HG03520 (cell line): ENCODE measurements around the gene DPYSL5.
"Not testable (repeated sequence)": the region's sequence is repeated elsewhere in the genome, so short reads cannot be mapped to it uniquely, and the experiment has no call there.

Source experiments
- ATAC-seq: cut with Tn5 transposase; IDR thresholded peaks from one replicate; pipeline ENCODE4 v1.9.1; 2021; ENCODE audit warnings: mild to moderate bottlenecking, moderate library complexity; ENCODE audit not compliant: unreplicated experiment

The DPYSL5 gene

DNA sequence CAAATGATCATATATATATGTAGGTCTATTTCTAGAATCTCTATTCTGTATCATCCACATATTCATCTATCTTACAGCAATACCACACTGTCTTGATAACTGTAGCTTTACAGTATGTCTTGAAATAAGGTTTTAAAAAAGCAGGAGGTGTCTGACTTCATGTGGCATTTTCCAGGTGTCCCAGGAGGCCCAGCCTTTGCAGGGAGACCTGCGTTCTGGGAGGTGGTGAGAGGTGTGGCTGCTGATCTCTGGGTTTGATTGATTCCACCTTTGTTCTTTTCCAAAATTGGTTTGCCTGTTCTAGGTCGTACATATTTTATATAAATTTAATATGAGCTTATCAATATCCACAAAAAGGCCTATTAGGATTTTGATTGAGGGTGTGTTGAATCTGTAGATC lies 26.6 kb downstream of the DPYSL5 start:
- no peak for ATAC-seq

DNA sequence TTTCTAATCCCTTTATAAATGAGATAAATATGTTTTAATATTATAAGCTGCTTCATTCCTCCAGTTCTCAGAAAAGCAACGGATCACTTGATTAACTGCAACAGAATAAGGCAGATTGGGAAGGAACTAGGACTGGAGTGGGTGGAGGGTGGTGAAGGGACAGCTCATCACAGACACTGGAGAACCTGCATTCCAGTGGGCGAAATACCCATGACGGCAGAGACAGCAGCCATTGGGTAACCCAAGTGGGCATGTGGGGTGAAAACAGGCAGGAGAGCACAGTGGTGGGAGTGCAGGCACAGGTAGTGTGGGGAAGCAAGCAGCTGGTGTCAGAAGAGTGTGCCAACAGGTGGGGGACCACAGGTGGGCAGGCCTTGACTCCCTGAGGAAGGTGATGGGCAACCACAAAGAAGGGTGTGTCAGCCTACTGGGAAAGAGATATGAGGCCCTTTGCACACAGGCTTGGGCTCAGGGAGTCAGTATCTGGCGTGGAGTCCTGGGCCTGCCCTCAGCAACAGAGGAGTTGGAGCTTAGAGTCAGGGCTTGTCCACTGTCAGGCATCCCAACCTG lies 27.2 kb downstream of the DPYSL5 start:
- ATAC-seq: no peak

DNA sequence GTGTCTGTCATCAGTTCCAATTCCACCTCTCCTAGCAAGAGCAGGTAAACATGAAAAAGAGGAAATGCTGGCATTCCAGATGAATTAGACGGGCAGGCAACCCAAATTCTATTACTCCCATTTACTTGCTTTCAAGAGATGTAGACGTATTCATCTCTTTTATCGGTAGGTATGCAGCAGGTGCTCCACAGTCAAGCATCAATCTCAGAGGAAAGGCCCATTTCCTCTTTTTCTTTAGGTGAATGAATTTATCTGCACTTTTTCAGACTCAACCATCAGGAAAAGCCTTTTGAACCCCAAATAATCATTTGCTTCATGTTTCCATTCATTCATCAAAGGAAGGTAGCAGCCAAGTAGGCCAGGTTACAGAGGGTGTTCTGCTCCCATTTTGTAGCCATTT lies 27.9 kb downstream of the DPYSL5 start:
- ATAC-seq: no peak

DNA sequence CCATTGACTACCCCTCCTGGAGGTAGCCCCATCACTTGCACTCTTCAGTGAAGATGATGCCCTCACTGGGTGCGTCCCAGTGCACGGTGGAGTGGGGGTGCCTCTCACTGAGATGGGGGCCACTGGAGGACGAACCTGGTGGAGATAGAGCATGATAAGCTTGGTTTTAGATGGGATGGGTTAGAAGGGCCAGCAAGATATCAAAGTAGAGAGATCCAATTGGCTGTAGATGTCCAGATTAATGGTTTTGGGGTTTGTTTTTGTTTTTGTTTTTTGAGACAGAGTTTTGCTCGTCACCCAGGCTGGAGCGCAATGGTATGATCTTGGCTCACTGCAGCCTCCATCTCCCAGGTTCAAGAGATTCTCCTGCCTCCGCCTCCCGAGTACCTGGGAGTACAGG lies 28.3 kb downstream of the DPYSL5 start:
- ATAC-seq: no peak

DNA sequence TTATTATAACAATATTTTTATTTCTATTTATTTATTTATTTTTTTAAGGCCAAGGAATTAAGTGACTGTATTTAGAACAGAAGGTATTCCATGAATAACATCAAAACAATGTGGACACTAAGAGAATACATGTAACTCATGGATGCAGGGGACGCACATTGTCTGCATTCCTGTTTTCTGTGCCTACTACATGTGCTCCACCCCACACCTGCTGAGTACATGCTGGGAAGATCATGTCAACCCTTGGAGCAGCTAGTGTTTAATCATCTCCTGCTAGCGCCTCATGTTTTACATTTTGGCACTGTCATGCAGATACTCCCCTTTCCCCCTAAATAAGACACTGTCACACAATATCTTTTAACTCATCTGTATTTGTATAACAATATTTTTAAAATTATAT lies 29.3 kb downstream of the DPYSL5 start:
- ATAC-seq: no peak

DNA sequence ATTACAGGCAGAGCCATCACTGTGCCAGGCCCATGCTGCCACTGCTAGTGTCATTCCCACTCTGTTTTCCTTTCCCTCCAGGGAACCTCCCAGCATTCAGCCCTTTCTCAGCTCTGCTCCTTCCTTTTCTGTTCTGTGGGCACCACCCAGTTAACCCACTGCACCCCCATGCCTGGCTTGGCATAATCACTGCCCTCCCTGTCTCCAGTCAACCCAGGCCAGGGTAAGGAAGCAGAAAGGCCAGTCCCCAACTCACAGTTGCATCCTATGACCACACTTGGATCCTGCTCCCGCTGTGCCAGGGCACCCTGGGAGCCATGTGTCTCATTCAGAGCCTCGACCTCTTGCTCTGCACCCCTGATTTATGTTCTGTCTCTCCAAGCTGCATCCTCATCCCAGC lies 32.2 kb downstream of the DPYSL5 start:
- no peak for ATAC-seq

DNA sequence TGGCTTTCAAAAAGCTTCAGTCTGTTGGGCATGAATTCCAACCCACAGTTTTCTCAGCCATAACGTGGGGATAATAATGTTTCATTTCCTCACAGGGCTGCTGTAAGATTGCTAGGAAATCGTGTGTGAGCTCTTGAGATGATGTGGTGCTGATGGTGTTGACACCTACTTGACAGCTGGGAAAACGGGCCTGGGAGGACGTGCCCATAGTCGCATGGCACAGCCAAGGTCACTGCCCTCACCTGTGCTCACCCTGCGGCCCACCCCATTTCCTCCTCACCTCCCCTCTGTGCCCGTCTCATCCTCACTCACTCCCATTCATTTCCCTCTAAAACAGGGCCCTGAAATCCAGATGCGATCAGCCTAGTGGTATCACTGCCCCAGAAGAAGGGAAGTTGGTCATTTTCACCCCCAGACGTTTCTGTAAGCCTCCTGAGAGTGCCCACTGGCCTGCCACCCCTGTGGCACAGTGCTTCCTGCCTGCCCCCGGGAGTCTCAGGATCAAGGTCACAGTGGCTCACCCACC lies 33.0 kb downstream of the DPYSL5 start:
- ATAC-seq: no peak

DNA sequence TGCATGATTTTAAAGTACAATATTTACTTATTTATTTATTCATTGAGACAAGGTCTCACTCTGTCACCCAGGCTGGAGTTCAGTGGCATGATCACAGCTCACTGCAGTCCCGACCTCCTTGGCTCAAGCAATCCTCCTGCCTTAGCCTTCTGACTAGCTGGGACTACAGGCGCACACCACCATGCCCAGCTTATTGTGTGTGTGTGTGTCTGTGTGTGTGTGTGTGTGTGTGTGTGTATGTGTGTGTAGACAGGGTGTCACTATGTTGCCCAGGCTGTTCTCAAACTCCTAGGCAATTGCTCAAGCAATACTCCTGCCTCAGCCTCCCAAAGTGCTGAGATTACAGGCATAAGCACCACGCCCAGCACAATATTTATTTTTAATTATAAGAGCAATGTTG lies 34.3 kb downstream of the DPYSL5 start:
- not testable (repeated sequence) for ATAC-seq

DNA sequence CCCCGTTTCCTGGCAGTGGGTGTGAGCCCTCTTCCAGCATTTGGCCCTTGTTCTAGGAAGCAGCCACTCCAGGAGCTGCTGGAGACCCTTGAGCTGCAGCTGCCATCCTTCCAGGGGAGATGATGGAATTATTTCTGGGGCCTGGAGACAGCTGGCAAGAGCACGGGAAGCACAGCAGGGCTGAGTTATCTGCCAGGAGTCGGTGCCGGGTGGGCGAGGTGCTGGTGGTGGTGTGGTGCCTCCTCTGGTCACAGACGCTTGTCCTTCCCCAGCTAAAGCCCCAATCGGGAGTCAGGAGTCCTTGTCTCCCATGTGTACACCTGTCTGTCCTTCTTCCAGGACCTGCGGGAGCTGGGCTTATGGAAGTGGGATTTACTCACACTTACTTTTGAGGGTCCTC lies 36.0 kb downstream of the DPYSL5 start:
- ATAC-seq: no peak

DNA sequence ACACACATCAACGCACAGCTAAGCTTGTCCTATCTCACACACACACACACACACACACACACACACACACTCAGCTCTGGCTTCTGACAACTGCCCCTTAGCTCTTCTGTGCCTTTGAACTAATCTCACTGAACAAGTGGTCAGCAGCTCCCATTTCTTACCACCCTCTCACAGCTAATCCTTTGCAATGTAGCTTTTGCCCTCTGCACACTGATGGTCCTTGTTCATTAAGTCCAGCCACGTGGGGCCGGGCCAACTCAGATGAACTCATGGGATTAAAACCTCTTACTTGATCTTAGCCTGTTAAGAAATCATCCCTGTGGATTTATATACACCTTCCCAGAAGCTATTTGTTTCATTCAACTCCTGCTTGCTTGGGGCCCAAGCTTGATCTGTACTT lies 36.6 kb downstream of the DPYSL5 start:
- ATAC-seq: no peak

DNA sequence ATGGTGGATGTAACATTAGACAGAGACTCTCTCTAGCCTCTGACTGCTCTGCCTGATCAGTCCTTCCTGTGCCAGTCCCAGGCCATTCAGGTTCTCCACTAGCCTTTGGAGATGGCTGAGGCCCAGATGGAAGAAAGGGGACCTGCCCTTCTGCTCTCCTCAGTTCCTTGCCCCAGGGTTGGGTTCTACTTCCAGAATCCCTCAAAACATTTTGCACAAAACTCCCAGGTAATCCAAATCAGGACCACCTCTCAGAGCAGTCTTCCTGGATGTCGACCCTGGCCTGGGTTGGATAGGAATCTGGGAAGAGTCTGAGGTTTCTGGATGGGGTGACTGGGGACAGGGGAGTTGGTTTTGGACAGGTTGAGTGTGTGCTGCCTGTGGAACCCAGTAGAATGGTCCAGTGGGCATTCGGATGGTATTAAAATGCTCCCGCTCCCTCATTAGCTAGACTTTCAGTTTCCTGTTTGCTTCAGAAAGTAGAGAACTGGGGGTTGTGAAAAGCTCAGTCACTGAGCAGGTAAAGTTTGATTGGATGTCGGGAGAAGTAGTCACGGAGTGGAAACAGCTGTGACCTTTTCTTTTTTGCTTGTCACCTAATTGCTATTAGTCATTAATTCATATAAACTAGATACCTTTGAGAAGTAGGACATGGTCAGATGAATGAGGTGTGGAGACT lies 37.9 kb downstream of the DPYSL5 start:
- ATAC-seq: no peak

DNA sequence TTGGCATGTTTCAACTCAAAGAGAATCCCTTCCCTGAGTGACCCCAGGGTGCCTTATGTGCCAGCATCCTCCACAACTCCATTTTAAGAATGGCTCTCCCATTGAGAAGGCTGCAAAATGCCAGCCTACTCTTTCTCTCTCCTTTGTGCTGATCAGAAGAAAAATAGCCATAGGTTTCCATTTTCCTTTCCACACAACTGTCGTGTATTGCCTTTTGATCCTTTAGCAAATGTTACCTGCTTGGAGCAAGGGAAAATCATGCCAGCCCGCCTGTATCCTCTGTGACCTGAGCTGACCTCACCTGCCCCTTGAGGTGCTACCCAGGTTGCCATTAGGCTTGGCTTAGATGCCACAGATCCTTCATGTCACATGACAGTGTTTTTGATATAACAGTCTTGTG lies 38.8 kb downstream of the DPYSL5 start:
- ATAC-seq: no peak

DNA sequence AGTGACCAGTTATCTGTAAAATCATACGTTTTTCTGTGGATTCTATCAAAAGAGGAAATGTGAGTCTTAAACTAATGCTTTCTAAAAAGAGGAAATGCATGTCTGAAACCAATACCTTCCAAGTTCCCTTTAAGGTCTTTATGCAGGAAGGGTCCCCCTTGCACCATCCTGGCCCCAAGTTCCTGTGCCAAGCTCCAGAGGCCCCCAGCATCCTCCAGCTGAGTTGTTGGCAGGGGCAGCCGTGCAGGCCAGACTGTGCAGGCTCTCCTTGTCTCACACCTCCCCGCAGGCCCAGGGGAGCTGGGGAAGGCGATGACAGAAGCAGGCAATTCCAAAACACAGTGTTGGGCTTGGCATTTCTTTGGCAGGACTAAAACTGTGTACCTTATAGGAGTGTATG lies 39.2 kb downstream of the DPYSL5 start:
- ATAC-seq: no peak

DNA sequence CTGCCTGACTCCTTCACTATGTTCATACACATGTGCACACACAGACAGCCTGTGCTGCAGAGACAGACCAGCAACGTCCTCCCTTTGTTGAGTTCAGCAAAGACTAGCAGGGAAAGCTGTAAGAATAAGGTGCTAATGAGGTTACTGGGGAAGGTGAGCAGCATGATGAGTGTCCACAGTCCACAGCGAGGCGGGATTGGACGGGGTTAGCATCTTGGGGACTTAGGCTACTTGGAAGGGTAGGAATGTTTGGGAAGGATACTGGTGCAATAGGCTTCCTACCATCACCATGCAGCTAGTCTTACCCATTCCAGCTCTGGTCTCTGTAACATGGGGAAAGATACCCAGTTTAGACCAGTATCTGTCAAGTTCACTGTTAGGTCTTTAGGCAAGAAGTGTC lies 41.9 kb downstream of the DPYSL5 start:
- ATAC-seq: no peak

DNA sequence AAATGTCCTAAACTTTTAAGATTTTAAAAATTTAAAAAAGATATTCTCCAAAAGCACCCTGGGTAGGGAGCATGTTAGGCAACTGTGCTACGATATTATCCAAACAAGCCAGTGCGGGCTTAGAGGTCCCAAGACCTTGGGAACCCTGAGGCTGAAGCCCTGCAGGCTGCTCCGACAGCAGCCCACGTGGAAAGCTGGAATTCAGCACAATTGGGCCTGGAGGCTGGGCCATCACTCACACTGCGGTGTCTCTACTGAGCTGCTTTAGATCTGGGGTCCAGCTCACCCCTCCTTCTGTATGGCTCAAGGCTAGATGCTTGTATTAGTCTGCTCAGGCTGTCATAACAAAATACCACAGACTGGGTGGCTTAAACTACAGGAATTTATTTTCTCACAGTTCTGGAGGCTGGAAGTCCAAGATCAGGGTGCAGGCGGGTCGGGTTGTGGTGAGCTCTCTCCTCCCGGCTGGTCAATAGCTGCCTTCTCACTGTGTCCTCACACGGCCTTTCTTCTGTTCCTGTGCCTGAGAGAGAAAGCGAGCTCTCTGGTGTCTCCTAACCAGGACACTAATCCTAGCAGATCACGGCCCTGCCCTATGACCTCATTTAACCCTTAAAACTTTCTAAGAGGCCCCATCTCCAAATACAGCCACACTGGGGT lies 42.5 kb downstream of the DPYSL5 start:
- no peak for ATAC-seq

DNA sequence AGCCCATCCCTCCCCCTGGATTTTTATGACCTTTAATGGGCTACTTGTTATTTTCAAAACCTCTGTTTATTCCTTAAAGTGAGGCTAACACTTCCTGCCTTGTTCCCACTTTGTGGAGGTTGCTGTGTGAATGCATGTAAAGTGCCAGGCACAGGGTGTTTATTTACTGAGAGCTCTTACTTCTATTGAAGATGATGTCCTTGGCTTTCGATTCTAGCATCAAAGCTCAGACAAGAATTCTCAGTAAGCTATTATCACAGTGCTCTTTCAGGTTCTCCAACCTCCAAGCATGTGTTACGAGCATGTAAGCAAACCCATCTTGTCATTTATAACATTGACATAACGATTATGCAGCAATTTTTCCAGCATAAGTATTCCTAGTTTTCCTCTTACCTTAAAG lies 44.2 kb downstream of the DPYSL5 start:
- no peak for ATAC-seq

DNA sequence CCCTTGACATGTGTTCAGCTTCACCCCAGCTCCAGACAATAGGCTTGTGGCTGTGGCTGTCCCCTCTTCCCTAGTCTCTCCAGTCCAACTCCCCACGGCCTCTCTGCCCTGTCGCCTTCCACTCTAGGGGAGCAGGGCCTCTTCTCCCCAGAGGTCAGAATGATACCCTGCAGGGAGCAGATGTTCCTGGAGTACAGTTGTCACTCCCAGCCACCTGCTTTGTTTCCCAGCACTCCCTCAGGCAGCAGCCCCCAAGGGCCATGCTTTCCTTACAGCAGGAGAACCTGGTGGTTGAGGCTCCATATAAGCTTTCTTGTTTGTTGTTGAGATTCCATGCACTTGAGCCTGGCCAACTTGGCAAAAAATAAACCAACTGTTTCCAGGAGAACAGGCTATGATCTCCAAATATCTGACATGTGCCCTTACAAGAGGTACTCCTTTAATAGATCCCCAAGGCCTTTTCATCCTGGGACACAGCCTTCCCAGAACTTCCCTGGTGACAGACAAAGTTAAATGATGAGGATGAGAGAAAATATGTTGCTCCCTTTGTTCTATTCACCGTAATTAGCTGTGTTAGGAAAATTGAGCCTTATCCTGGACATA lies 45.1 kb downstream of the DPYSL5 start:
- no peak for ATAC-seq

DNA sequence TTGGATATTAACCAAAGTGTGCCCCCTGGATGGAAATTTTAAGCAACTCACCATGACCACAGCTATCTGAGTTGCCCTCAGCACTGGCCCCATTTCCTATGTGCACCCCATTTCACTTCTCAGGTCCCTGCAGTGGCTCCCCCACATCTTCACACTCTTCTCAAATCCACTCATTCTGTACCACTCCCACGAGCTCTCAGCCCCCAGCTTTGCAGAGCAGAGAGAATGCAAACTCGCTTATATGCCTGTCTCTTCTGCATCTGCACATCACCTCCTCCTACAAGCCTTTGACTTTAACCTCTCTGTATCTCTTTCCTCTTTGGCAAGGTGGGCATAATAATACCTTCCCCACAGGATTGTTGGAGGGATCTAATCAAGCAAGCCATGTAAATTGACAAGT lies 46.2 kb downstream of the DPYSL5 start:
- no peak for ATAC-seq

DNA sequence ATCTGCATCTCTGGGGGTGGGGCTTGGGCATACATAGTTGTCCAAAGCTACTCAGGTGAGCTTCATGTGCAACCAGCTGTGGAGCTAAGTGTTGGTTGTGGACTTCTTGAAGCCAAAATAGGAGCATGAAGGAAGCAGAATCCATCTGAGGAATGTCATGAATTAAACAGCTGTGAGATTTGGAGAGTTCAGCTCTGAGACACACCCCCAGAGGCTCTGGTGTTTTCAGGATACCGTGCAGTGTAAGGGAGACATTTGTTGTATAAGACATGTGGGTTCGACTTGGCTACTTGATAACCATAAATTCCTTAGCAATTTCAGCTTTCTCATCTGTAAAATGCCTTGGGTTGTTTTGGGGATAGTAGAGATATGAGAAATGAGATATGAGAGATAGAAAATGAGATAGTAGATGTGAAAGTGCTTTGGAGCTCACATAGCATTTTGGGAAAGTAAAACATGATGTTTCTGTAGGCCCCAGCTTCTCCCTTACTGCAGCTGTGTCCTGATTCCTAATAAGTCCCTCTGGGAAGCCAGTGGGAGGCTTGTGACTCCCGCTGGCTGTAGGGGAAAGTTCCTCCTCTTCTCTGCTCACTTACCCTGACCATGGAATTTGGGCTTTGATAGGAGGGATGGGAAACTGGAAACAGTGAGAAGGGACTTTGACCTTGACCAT lies 50.0 kb downstream of the DPYSL5 start:
- ATAC-seq: no peak

DNA sequence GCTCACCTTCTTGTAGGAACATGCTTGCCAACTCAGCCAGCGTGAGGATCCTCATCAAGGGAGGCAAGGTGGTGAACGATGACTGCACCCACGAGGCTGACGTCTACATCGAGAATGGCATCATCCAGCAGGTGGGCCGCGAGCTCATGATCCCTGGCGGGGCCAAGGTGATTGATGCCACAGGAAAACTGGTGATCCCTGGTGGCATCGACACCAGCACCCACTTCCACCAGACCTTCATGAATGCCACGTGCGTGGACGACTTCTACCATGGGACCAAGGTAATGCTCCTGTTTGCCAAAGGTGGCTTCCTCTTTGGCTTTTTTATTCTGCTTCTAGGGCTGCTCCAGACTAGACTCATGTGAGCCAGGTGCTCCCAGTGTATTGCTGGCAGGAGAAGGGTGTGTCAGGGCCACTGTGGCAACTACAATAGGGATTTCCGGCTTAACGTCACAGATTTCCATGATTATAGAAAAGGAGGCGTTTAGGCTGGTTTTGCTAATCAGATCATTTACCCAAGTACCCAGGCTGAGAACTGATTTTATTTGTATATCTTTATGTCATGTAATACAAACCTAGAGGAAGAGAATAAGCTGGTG lies 50.6 kb downstream of the DPYSL5 start:
- ATAC-seq: no peak
